ENCODE measurements around the gene COP1.

DNA sequence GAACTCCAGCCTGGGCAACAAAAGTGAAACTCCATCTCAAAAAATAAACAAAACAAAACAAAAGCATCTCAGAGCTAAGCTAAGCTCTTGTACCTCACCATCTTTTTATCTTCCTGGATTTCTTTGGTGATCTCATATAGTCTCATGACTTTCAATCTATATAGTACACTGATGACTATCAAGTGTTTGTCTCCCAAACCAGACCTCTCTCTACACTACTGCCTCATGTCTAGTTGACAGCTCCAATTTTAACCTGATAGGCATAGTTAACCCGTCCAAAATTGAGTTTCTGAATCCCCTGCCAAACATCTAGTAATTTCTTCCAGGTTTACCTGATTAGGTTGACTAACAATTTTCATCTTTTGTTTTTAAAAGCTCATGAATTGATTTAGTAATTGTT, 151.7 kb downstream of the COP1 start:
- TF ChIP-seq, protein P1, sequence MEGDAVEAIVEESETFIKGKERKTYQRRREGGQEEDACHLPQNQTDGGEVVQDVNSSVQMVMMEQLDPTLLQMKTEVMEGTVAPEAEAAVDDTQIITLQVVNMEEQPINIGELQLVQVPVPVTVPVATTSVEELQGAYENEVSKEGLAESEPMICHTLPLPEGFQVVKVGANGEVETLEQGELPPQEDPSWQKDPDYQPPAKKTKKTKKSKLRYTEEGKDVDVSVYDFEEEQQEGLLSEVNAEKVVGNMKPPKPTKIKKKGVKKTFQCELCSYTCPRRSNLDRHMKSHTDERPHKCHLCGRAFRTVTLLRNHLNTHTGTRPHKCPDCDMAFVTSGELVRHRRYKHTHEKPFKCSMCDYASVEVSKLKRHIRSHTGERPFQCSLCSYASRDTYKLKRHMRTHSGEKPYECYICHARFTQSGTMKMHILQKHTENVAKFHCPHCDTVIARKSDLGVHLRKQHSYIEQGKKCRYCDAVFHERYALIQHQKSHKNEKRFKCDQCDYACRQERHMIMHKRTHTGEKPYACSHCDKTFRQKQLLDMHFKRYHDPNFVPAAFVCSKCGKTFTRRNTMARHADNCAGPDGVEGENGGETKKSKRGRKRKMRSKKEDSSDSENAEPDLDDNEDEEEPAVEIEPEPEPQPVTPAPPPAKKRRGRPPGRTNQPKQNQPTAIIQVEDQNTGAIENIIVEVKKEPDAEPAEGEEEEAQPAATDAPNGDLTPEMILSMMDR (IDR thresholded peaks at IDR 0.05) = no peak
- TF ChIP-seq POLR2A (IDR thresholded peaks at IDR 0.05) = no peak

Measured in upper lobe of left lung (tissue), 4 donors.